SU-DHL-6 (cell line): ENCODE results near the gene GCDH.

Experiments used
- H2AFZ ChIP-seq: fragments of 200-600 bp; sonication (generic); 2 replicates; pipeline ENCODE4 v1.6.1; 2014; ENCODE audit warnings: low read depth, mild to moderate bottlenecking, moderate library complexity, mixed read lengths, antibody characterized with exemption, low read length; ENCODE audit not compliant: severe bottlenecking
- H3F3A ChIP-seq: fragments of 200-600 bp; shearing (Covaris generic); 2 replicates; pipeline ENCODE4 v1.6.0; 2016; ENCODE audit warnings: antibody characterized with exemption, mild to moderate bottlenecking; ENCODE audit not compliant: insufficient read depth
- H3K27ac ChIP-seq: fragments of 200-600 bp; sonication (generic); 2 replicates; pipeline ENCODE4 v1.5.1; 2016; ENCODE audit warnings: low read depth, mild to moderate bottlenecking, low read length, moderate library complexity, mixed read lengths
- H3K27me3 ChIP-seq: fragments of 200-600 bp; sonication (generic), shearing (Covaris generic); 2 replicates; pipeline ENCODE4 v1.6.0; 2014; ENCODE audit warnings: mild to moderate bottlenecking, low read length
- H3K36me3 ChIP-seq: fragments of 200-600 bp; sonication (generic); 2 replicates; pipeline ENCODE4 v1.6.1; 2014; ENCODE audit warnings: mild to moderate bottlenecking, low read length, mixed read lengths
- H3K4me2 ChIP-seq: fragments of 300-600, 200-600 bp; shearing (Covaris generic), sonication (generic); 2 replicates; pipeline ENCODE4 v1.6.0; 2014; ENCODE audit warnings: low read length, low read depth, mild to moderate bottlenecking; ENCODE audit not compliant: poor library complexity, severe bottlenecking
- H3K4me3 ChIP-seq: fragments of 200-600 bp; sonication (generic); 2 replicates; pipeline ENCODE4 v1.5.1; 2014; ENCODE audit warnings: antibody characterized with exemption, low read length, mild to moderate bottlenecking, mixed read lengths; ENCODE audit not compliant: insufficient read depth, poor library complexity, severe bottlenecking
- H3K79me2 ChIP-seq: fragments of 200-600 bp; sonication (generic); 2 replicates; pipeline ENCODE4 v1.6.1; 2014; ENCODE audit warnings: mild to moderate bottlenecking, low read length, moderate library complexity; ENCODE audit not compliant: insufficient read depth
- H3K9ac ChIP-seq: fragments of 200-600 bp; sonication (generic); 2 replicates; pipeline ENCODE4 v1.7.0; 2014; ENCODE audit warnings: mild to moderate bottlenecking, low read length
- H3K9me2 ChIP-seq: fragments of 200-600 bp; sonication (generic); replicated peaks from 2 replicates; pipeline ENCODE4 v1.6.1; 2014; ENCODE audit warnings: low read length; ENCODE audit not compliant: insufficient read depth
- H3K9me3 ChIP-seq: fragments of 200-600 bp; sonication (generic); 2 replicates; pipeline ENCODE4 v1.6.1; 2014; ENCODE audit warnings: low read length, mixed read lengths; ENCODE audit not compliant: insufficient read depth
- H4K20me1 ChIP-seq: fragments of 200-600 bp; sonication (generic); 2 replicates; pipeline ENCODE4 v1.6.1; 2014; ENCODE audit warnings: low read depth, mild to moderate bottlenecking, antibody characterized with exemption, low read length, moderate library complexity, mixed read lengths
- CTCF ChIP-seq: fragments of 200-600 bp; sonication (generic); IDR thresholded peaks from one replicate; pipeline ENCODE4 v1.5.1; 2017; ENCODE audit warnings: antibody characterized with exemption, mild to moderate bottlenecking, low read length, moderate library complexity; ENCODE audit not compliant: insufficient read depth, poor library complexity, severe bottlenecking
- EZH2phosphoT487 ChIP-seq: fragments of 200-600 bp; sonication (generic), shearing (Covaris generic); conservative IDR thresholded peaks from 2 replicates; pipeline ENCODE4 v1.6.1; 2018; ENCODE audit warnings: mild to moderate bottlenecking, antibody characterized with exemption, low read length, moderate library complexity, mixed read lengths

GCDH gene

GRCh38 chr19:12937927-12938778, 47.2 kb downstream of the GCDH start, which contains the start of gene CALR:
Gene CALR (plus strand): TSS chr19:12938609. CDS start chr19:12938680, 71 bp downstream.
- no peaks in the 10 kb centered on the region for H3K9me2 ChIP-seq
- peak within 1 kb of the TSS; percentile 73 for H3K4me3 ChIP-seq
- H3K36me3 ChIP-seq = peaks cover 25% of the 10 kb centered on the region
- peaks cover 14% of the 10 kb centered on the region for H4K20me1 ChIP-seq
- H3K4me2 ChIP-seq = peak within 1 kb of the TSS; percentile 85
- H3K79me2 ChIP-seq = peaks cover 32% of the 10 kb centered on the region
- H3F3A ChIP-seq = peaks cover 65% of the 10 kb centered on the region
- TF ChIP-seq CTCF (no peak), EZH2phosphoT487 (no peak)
- peak within 1 kb of the TSS; percentile 92 for H3K27ac ChIP-seq
- peak within 1 kb of the TSS; percentile 98 for H3K9ac ChIP-seq
- no peaks in the 10 kb centered on the region for H3K9me3 ChIP-seq
- H2AFZ ChIP-seq = peak within 1 kb of the TSS; percentile 94
- no peaks in the 10 kb centered on the region for H3K27me3 ChIP-seq

GRCh38 chr19:12938779-12939601, 48.0 kb downstream of the GCDH start:
- no peaks in the 10 kb centered on the region for H3K9me3 ChIP-seq
- H3K27me3 ChIP-seq = no peaks in the 10 kb centered on the region
- peak overlapping the region; percentile 85 for H3K4me2 ChIP-seq
- no peaks in the 10 kb centered on the region for H3K9me2 ChIP-seq
- peak overlapping the region; percentile 73 for H3K4me3 ChIP-seq
- H3K9ac ChIP-seq = peak overlapping the region; percentile 98
- H3K27ac ChIP-seq = peak overlapping the region; percentile 69
- peaks cover 73% of the 10 kb centered on the region for H3F3A ChIP-seq
- no peak overlapping the region for H2AFZ ChIP-seq
- peaks cover 28% of the 10 kb centered on the region for H3K36me3 ChIP-seq
- peaks cover 14% of the 10 kb centered on the region for H4K20me1 ChIP-seq
- TF ChIP-seq EZH2phosphoT487 (no peak), CTCF (no peak)
- peaks cover 28% of the 10 kb centered on the region for H3K79me2 ChIP-seq

GRCh38 chr19:12939975-12940423, 49.0 kb downstream of the GCDH start:
- H3K9ac ChIP-seq = peak overlapping the region; percentile 98
- peak overlapping the region; percentile 73 for H3K4me3 ChIP-seq
- no peaks in the 10 kb centered on the region for H3K9me3 ChIP-seq
- TF ChIP-seq EZH2phosphoT487 = no peak
- no peak for TF ChIP-seq CTCF
- H3K27ac ChIP-seq = peak overlapping the region; percentile 69
- H3K9me2 ChIP-seq = no peaks in the 10 kb centered on the region
- peak overlapping the region; percentile 85 for H3K4me2 ChIP-seq
- peaks cover 34% of the 10 kb centered on the region for H3K36me3 ChIP-seq
- peaks cover 28% of the 10 kb centered on the region for H3K79me2 ChIP-seq
- no peak overlapping the region for H2AFZ ChIP-seq
- H3F3A ChIP-seq = peaks cover 83% of the 10 kb centered on the region
- H4K20me1 ChIP-seq = peaks cover 14% of the 10 kb centered on the region
- no peaks in the 10 kb centered on the region for H3K27me3 ChIP-seq
